H1 (cell line): ENCODE results near the gene LRRC27.

ENCODE experiments used
- BRCA1 ChIP-seq: IDR thresholded peaks from 2 replicates; pipeline ENCODE4 v1.6.1; 2012; ENCODE audit warnings: low read depth, low read length, improper control_type of control experiment
- CBX8 ChIP-seq: fragments of 300-800, 300-1000 bp; sonication (generic); IDR thresholded peaks from 2 replicates; pipeline ENCODE4 v1.7.1; 2016; ENCODE audit warnings: low read depth, low read length, borderline replicate concordance
- CTCF ChIP-seq, 3 experiments: IDR thresholded peaks; 1 replicate in 2 of 3; 2 replicates in 1 of 3; pipeline versions ENCODE4 v1.5.1 to v1.6.1; 2011; ENCODE audit warnings: low read length in 3 of 3, mild to moderate bottlenecking in 3 of 3, inconsistent platforms in 2 of 3, low read depth in 1 of 3, moderate library complexity in 1 of 3; ENCODE audit not compliant: insufficient read depth in 1 of 3; ENCODE audit errors: control extremely low read depth in 1 of 3
- EGR1 ChIP-seq: IDR thresholded peaks from 2 replicates; pipeline ENCODE4 v1.6.1; 2011; ENCODE audit warnings: low read depth, low read length, borderline replicate concordance
- EP300 ChIP-seq, 2 experiments: IDR thresholded peaks; 1 replicate in 1 of 2; 2 replicates in 1 of 2; pipeline ENCODE4 v1.6.1; 2011 to 2012; ENCODE audit warnings: low read depth in 2 of 2, low read length in 2 of 2, mild to moderate bottlenecking in 2 of 2, borderline replicate concordance in 1 of 2, inconsistent platforms in 1 of 2, moderate library complexity in 1 of 2
- MAFK ChIP-seq: IDR thresholded peaks from 2 replicates; pipeline ENCODE4 v1.6.1; 2012; ENCODE audit warnings: low read depth, mild to moderate bottlenecking, improper control_type of control experiment, low read length
- POLR2AphosphoS5 ChIP-seq: IDR thresholded peaks from 2 replicates; pipeline ENCODE4 v1.6.1; 2011; ENCODE audit warnings: low read depth, low read length
- SP1 ChIP-seq: IDR thresholded peaks from 2 replicates; pipeline ENCODE4 v1.6.1; 2011; ENCODE audit warnings: low read depth, low read length

- TF ChIP-seq CTCF (IDR thresholded peaks at IDR 0.05; ENCODE audit: control extremely low read depth in 1 of 3, insufficient read depth in 1 of 3, low read depth in 1 of 3, low read length in 3 of 3) (no peak), CBX8 (no peak), POLR2AphosphoS5 (no peak), SP1 (no peak), MAFK (no peak), EGR1 (no peak), EP300 (IDR thresholded peaks at IDR 0.05; ENCODE audit: borderline replicate concordance in 1 of 2, low read depth in 2 of 2, low read length in 2 of 2) (no peak), BRCA1 (no peak)
Measured at GRCh38 chr10:132393695-132394181, 61.7 kb downstream of the LRRC27 start.
